Fibroblast of pulmonary artery (primary cell): ENCODE results near the gene TMED5.

ENCODE experiments used
- DNase-seq: peaks from one replicate; pipeline ENCODE4 v3.0.0-alpha.2; 2010; ENCODE audit warnings: low read depth
- H3K4me3 ChIP-seq: replicated peaks from 2 replicates; pipeline ENCODE4 v1.5.1; 2011; ENCODE audit warnings: low read depth, mild to moderate bottlenecking, control low read depth, low read length, moderate library complexity
- CTCF ChIP-seq: IDR thresholded peaks from 2 replicates; pipeline ENCODE4 v1.5.1; 2011; ENCODE audit warnings: mild to moderate bottlenecking, control low read depth, low read length, inconsistent platforms; ENCODE audit errors: missing control alignments

TMED5 gene

GRCh38 chr1:93108335-93108734 lies 71.9 kb downstream of the TMED5 start:
- H3K4me3 ChIP-seq: no peak overlapping the region
- no peak for DNase-seq
- TF ChIP-seq CTCF: no peak

GRCh38 chr1:93107395-93107794 lies 72.8 kb downstream of the TMED5 start:
- TF ChIP-seq CTCF: no peak

GRCh38 chr1:93106226-93106625 lies 74.0 kb downstream of the TMED5 start:
- DNase-seq: no peak
- no peak for TF ChIP-seq CTCF
- H3K4me3 ChIP-seq: no peak overlapping the region

More at GRCh38 chr1:93107395-93107794, 72.8 kb downstream of the TMED5 start:
- no peak for DNase-seq
- no peak overlapping the region for H3K4me3 ChIP-seq

GRCh38 chr1:93102142-93102541 lies 78.1 kb downstream of the TMED5 start:
- DNase-seq: no peak
- TF ChIP-seq CTCF: no peak
- H3K4me3 ChIP-seq: no peak overlapping the region
